SH-SY5Y (cell line): ENCODE data around the gene NEDD4L.

Experiments
- GATA2 ChIP-seq: IDR thresholded peaks from 2 replicates; pipeline ENCODE4 v1.6.1; 2011; ENCODE audit warnings: mild to moderate bottlenecking, low read depth, low read length
- GATA3 ChIP-seq: IDR thresholded peaks from 2 replicates; pipeline ENCODE4 v1.6.1; 2011; ENCODE audit warnings: low read depth, mild to moderate bottlenecking, low read length, moderate library complexity

GRCh38 chr18:58077329-58077728, 33.3 kb downstream of the NEDD4L start:
- TF ChIP-seq GATA3 (no peak), GATA2 (no peak)
